Endothelial cell of umbilical vein (primary cell): ENCODE results near the gene CLDN22. TPM values are rescaled to one million over a fixed set of nuclear protein-coding genes. Genes with fewer than 3 reads are reported as not detected.

Source experiments
- BruUV-seq: library from RNA; stranded (reverse); fragments of 400-500 nt; replicated peaks from 2 replicates; lab custom pipeline; 2021; lab: Mats Ljungman, UMichigan
- CTCF ChIA-PET: fragments of 300-600, 350-600 bp; sonication (Branson Sonifier 250); formaldehyde crosslinking; loops from one replicate; lab custom pipeline; 2021; ENCODE audit warnings: antibody characterized with exemption, inconsistent platforms; lab: Charles Lee
- POLR2A ChIA-PET: fragments of 300-600, 350-600 bp; sonication (Branson Sonifier 250); formaldehyde crosslinking; loops from one replicate; lab custom pipeline; 2021; ENCODE audit warnings: antibody characterized with exemption, inconsistent platforms; lab: Charles Lee
- DNase-seq: peaks from one replicate; pipeline ENCODE4 v3.0.0-alpha.2; 2011; ENCODE audit warnings: low read depth, low spot score
- FAIRE-seq: peaks from 2 replicates; lab custom pipeline; 2011; peaks lifted over from hg19 to GRCh38; lab: Jason Lieb, UNC
- H2AFZ ChIP-seq: 2 replicates; pipeline ENCODE4 v1.6.0; 2012; ENCODE audit warnings: low read depth, low read length, control low read depth, inconsistent platforms
- H3K27ac ChIP-seq: 2 replicates; pipeline ENCODE4 v1.5.1; 2011; ENCODE audit warnings: low read depth, mild to moderate bottlenecking, control low read depth, low read length, moderate library complexity; ENCODE audit not compliant: insufficient read depth
- H3K27me3 ChIP-seq, 2 experiments: 2 replicates each; pipeline versions ENCODE4 v1.6.0 to v1.6.1; 2011; ENCODE audit warnings: low read length in 2 of 2, mixed read lengths in 1 of 2; ENCODE audit not compliant: control insufficient read depth in 2 of 2, insufficient read depth in 2 of 2
- H3K36me3 ChIP-seq, 2 experiments: 2 replicates in 1 of 2; 3 replicates in 1 of 2; pipeline ENCODE4 v1.5.1; 2011; ENCODE audit warnings: low read length in 2 of 2, mild to moderate bottlenecking in 1 of 2, moderate library complexity in 1 of 2; ENCODE audit not compliant: control insufficient read depth in 2 of 2, insufficient read depth in 2 of 2; ENCODE audit errors: extremely low read depth in 1 of 2
- H3K4me1 ChIP-seq: 3 replicates; pipeline ENCODE4 v1.5.1; 2011; ENCODE audit warnings: mild to moderate bottlenecking, low read length; ENCODE audit not compliant: control insufficient read depth, insufficient read depth; ENCODE audit errors: extremely low read depth
- H3K4me2 ChIP-seq: 2 replicates; pipeline ENCODE4 v1.6.1; 2011; ENCODE audit warnings: low read length, control low read depth, mixed read lengths; ENCODE audit not compliant: insufficient read depth
- H3K4me3 ChIP-seq, 3 experiments: fragments of 200-600 bp in 1 of 3; sonication (generic), shearing (Covaris generic) in 1 of 3; replicated peaks in 1 of 3; 2 replicates each; pipeline ENCODE4 v1.5.1; 2011 to 2016; ENCODE audit warnings: control low read depth in 3 of 3, low read length in 3 of 3, mild to moderate bottlenecking in 2 of 3, inconsistent platforms in 1 of 3, low read depth in 1 of 3, moderate library complexity in 1 of 3; ENCODE audit not compliant: insufficient read depth in 1 of 3
- H3K79me2 ChIP-seq: 2 replicates; pipeline ENCODE4 v1.6.0; 2012; ENCODE audit warnings: low read length, inconsistent platforms; ENCODE audit not compliant: control insufficient read depth, insufficient read depth
- H3K9ac ChIP-seq: replicated peaks from 2 replicates; pipeline ENCODE3; 2011; ENCODE audit warnings: low read length, control low read depth; ENCODE audit not compliant: insufficient read depth; ENCODE audit errors: extremely low read depth
- H3K9me1 ChIP-seq: replicated peaks from 3 replicates; pipeline ENCODE4 v1.6.0; 2011; ENCODE audit warnings: mild to moderate bottlenecking, low read length; ENCODE audit not compliant: control insufficient read depth, insufficient read depth; ENCODE audit errors: extremely low read depth
- H3K9me3 ChIP-seq: replicated peaks from 2 replicates; pipeline ENCODE4 v1.5.1; 2012; ENCODE audit warnings: low read length, inconsistent platforms; ENCODE audit not compliant: control insufficient read depth, insufficient read depth
- H4K20me1 ChIP-seq: replicated peaks from 2 replicates; pipeline ENCODE3; 2011; ENCODE audit warnings: mild to moderate bottlenecking, low read length; ENCODE audit not compliant: control insufficient read depth, insufficient read depth; ENCODE audit errors: extremely low read depth
- EZH2 ChIP-seq: IDR thresholded peaks from 2 replicates; pipeline ENCODE4 v1.6.1; 2012; ENCODE audit warnings: borderline replicate concordance, low read depth, mild to moderate bottlenecking, moderate library complexity, low read length, inconsistent platforms; ENCODE audit not compliant: severe bottlenecking
- FOS ChIP-seq: IDR thresholded peaks from 2 replicates; pipeline ENCODE4 v1.6.1; 2011; ENCODE audit warnings: mild to moderate bottlenecking, low read length, moderate library complexity, borderline replicate concordance; ENCODE audit not compliant: insufficient read depth
- JUN ChIP-seq: IDR thresholded peaks from 2 replicates; pipeline ENCODE4 v1.6.1; 2011; ENCODE audit warnings: borderline replicate concordance, low read depth; ENCODE audit not compliant: insufficient read length, insufficient read depth
- MAX ChIP-seq: IDR thresholded peaks from 2 replicates; pipeline ENCODE4 v1.6.1; 2011; ENCODE audit not compliant: insufficient read depth, insufficient read length
- MYC ChIP-seq: IDR thresholded peaks from one replicate; pipeline ENCODE4 v1.6.1; 2011; ENCODE audit warnings: mild to moderate bottlenecking, low read depth, low read length
- POLR2A ChIP-seq: IDR thresholded peaks from 2 replicates; pipeline ENCODE4 v1.6.1; 2012; ENCODE audit warnings: low read depth, mild to moderate bottlenecking, control low read depth, low read length
- POLR2AphosphoS5 ChIP-seq: IDR thresholded peaks from 2 replicates; pipeline ENCODE4 v1.6.1; 2012; ENCODE audit warnings: low read depth, mild to moderate bottlenecking, control low read depth, low read length, moderate library complexity; ENCODE audit not compliant: insufficient read depth
- dilution Hi-C: fragments of 300-500 bp; cut with MboI; formaldehyde crosslinking; loops from one replicate; pipeline ENCODE4 v1.15.0; 2019; ENCODE audit warnings: low sequenced_read_pairs; ENCODE audit not compliant: extremely low pct_ligation_motif_present
- intact Hi-C: fragments of 100-400 bp; cut with micrococcal nuclease; formaldehyde crosslinking; loops from one replicate; pipeline ENCODE4 v1.10.0; 2022
- polyA plus RNA-seq, 4 experiments: library from polyadenylated mRNA; depleted of rRNA in 3 of 4; stranded (reverse) in 3 of 4; unstranded in 1 of 4; fragments of >200 nt; gene quantifications; 2 replicates each; pipeline versions ENCODE4 v1.2.1 to v1.2.3, GENCODE V29; 2011 to 2012; ENCODE audit warnings: missing spikeins in 1 of 4
- total RNA-seq: library from RNA; stranded (reverse); gene quantifications from 2 replicates; pipeline ENCODE4 v1.2.3, GENCODE V29; 2021
- TF ChIP-seq, protein P1 (sequence below), 2 donors: IDR thresholded peaks; 1 replicate in 1 of 2; 2 replicates in 1 of 2; pipeline ENCODE4 v1.5.1; 2011; ENCODE audit warnings: low read length in 2 of 2, mild to moderate bottlenecking in 2 of 2, moderate library complexity in 2 of 2, control low read depth in 1 of 2, inconsistent platforms in 1 of 2, low read depth in 1 of 2; ENCODE audit not compliant: insufficient read depth in 1 of 2; ENCODE audit errors: extremely low read depth in 1 of 2

The CLDN22 gene
- total and polyA plus RNA-seq, 2 donors (not counting 3 experiments of a cell fraction or from before 2014, with no cell fraction given), result not detected

- Histone ChIP-seq H3K79me2 (no peaks in the 10 kb centered on the region), H3K4me1 (no peaks in the 10 kb centered on the region), H3K9ac (no peak overlapping the region), H2AFZ (no peak overlapping the region), H3K9me3 (no peaks in the 10 kb centered on the region), H3K4me2 (no peak overlapping the region), H4K20me1 (no peaks in the 10 kb centered on the region), H3K27me3 (no peaks in the 10 kb centered on the region), H3K9me1 (no peaks in the 10 kb centered on the region), H3K27ac (no peak overlapping the region), H3K36me3 (peaks cover 0 to 13% of the 10 kb centered on the region in 2 experiments), H3K4me3 (no peak overlapping the region)
- TF ChIP-seq, protein P1, sequence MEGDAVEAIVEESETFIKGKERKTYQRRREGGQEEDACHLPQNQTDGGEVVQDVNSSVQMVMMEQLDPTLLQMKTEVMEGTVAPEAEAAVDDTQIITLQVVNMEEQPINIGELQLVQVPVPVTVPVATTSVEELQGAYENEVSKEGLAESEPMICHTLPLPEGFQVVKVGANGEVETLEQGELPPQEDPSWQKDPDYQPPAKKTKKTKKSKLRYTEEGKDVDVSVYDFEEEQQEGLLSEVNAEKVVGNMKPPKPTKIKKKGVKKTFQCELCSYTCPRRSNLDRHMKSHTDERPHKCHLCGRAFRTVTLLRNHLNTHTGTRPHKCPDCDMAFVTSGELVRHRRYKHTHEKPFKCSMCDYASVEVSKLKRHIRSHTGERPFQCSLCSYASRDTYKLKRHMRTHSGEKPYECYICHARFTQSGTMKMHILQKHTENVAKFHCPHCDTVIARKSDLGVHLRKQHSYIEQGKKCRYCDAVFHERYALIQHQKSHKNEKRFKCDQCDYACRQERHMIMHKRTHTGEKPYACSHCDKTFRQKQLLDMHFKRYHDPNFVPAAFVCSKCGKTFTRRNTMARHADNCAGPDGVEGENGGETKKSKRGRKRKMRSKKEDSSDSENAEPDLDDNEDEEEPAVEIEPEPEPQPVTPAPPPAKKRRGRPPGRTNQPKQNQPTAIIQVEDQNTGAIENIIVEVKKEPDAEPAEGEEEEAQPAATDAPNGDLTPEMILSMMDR (IDR thresholded peaks at IDR 0.05; ENCODE audit: extremely low read depth in 1 of 2, insufficient read depth in 1 of 2, low read depth in 1 of 2, low read length in 2 of 2), result no peak
- TF ChIP-seq MAX, result no peak
- no peak for TF ChIP-seq POLR2A
- TF ChIP-seq JUN, result no peak
- no peak for TF ChIP-seq FOS
- TF ChIP-seq EZH2, result no peak
- no peak for TF ChIP-seq MYC
- no peak for TF ChIP-seq POLR2AphosphoS5
- no TSS peak for BruUV-seq
- ChIA-PET CTCF (interaction anchor here (1.7 kb wide), 1 partner anchor 11 kb away, joined by 5 read pairs; no protein-coding TSS in a partner anchor), POLR2A (no interaction called here)
- intact Hi-C loops, result no loop called here
- dilution Hi-C loops, result no loop called here
- FAIRE-seq (no peak), DNase-seq (no peak)
Observed at GRCh38 chr4:183314806-183315205, 5.3 kb downstream of the CLDN22 start.
